G401 (cell line): ENCODE results near the gene AFF4. TPM values are rescaled to one million over a fixed set of nuclear protein-coding genes. Genes with fewer than 3 reads are reported as not detected.
"Not testable (repeated sequence)": the region's sequence is repeated elsewhere in the genome, so short reads cannot be mapped to it uniquely, and the experiment has no call there.

Experiments
- DNase-seq: peaks from one replicate; pipeline ENCODE4 v3.0.0-alpha.2; 2015; ENCODE audit warnings: low spot score
- in situ Hi-C: cut with HindIII; loops from 2 replicates; pipeline ENCODE4 v1.10.0; 2016; ENCODE audit warnings: low sequenced_read_pairs, mixed read lengths
- total RNA-seq: library from RNA; depleted of rRNA; stranded (reverse); fragments of >200 nt; shearing (Covaris generic); gene quantifications from 2 replicates; pipeline ENCODE4 v1.2.3, GENCODE V29; 2014

Gene AFF4
- total RNA-seq, 1 experiment from 2014 or later: 21.3 TPM

GRCh38 chr5:132956166-132956799, 7.2 kb downstream of the AFF4 start:
- DNase-seq, in situ Hi-C loops: not testable (repeated sequence)

- DNase-seq: no peak
- in situ Hi-C loops: no loop called here
These were observed 9.7 kb downstream of the AFF4 start for GRCh38 chr5:132953710-132954109.

- no peak for DNase-seq
- in situ Hi-C loops: no loop called here
These were observed 10.6 kb downstream of the AFF4 start for GRCh38 chr5:132952829-132953228.

GRCh38 chr5:132951897-132952296, 11.5 kb downstream of the AFF4 start:
- in situ Hi-C loops: no loop called here
- DNase-seq: no peak

- DNase-seq: no peak
- in situ Hi-C loops: no loop called here
These were observed 14.3 kb downstream of the AFF4 start for GRCh38 chr5:132949136-132949535.

GRCh38 chr5:132947671-132948070, 15.8 kb downstream of the AFF4 start:
- in situ Hi-C loops: no loop called here
- DNase-seq: no peak

GRCh38 chr5:132945315-132945714, 18.1 kb downstream of the AFF4 start:
- DNase-seq, in situ Hi-C loops: not testable (repeated sequence)

GRCh38 chr5:132943362-132944022, 19.9 kb downstream of the AFF4 start:
- in situ Hi-C loops: no loop called here
- no peak for DNase-seq

- in situ Hi-C loops: no loop called here
- no peak for DNase-seq
These were observed 22.1 kb downstream of the AFF4 start for GRCh38 chr5:132941331-132941730.

- in situ Hi-C loops: no loop called here
- DNase-seq: no peak
These were observed 35.4 kb downstream of the AFF4 start for GRCh38 chr5:132928062-132928407.

GRCh38 chr5:132927355-132928061, 35.9 kb downstream of the AFF4 start:
- in situ Hi-C loops: no loop called here
- no peak for DNase-seq

GRCh38 chr5:132926437-132926836, 37.0 kb downstream of the AFF4 start:
- in situ Hi-C loops: no loop called here
- no peak for DNase-seq

GRCh38 chr5:132916086-132916485, 47.3 kb downstream of the AFF4 start:
- in situ Hi-C loops: no loop called here

GRCh38 chr5:132915681-132916080, 47.8 kb downstream of the AFF4 start:
- in situ Hi-C loops: no loop called here
- DNase-seq: no peak

More at GRCh38 chr5:132916086-132916485, 47.3 kb downstream of the AFF4 start:
- no peak for DNase-seq

- in situ Hi-C loops: no loop called here
- DNase-seq: no peak
These were observed 53.7 kb downstream of the AFF4 start for GRCh38 chr5:132909702-132910101.

- DNase-seq: no peak
- in situ Hi-C loops: no loop called here
These were observed 56.3 kb downstream of the AFF4 start for GRCh38 chr5:132907161-132907560.

- in situ Hi-C loops: no loop called here
- no peak for DNase-seq
These were observed 57.5 kb downstream of the AFF4 start for GRCh38 chr5:132905938-132906337.

GRCh38 chr5:132901730-132902129, 61.7 kb downstream of the AFF4 start:
- no peak for DNase-seq
- in situ Hi-C loops: no loop called here

- no peak for DNase-seq
- in situ Hi-C loops: no loop called here
These were observed 62.4 kb downstream of the AFF4 start for GRCh38 chr5:132901036-132901435.

GRCh38 chr5:132898094-132898493, 65.3 kb downstream of the AFF4 start:
- no peak for DNase-seq
- in situ Hi-C loops: no loop called here
